ENCODE results near the gene ARHGEF25.
"Not testable (repeated sequence)": the region's sequence is repeated elsewhere in the genome, so short reads cannot be mapped to it uniquely, and the experiment has no call there.

Gene ARHGEF25

GRCh38 chr12:57622293-57623245 is 11.3 kb downstream of the ARHGEF25 start:
- no peak for DNase-seq

- no peak for DNase-seq
Measured at GRCh38 chr12:57623385-57623784, 12.2 kb downstream of the ARHGEF25 start.

- DNase-seq = no peak
Measured at GRCh38 chr12:57623811-57624390, 12.7 kb downstream of the ARHGEF25 start.

GRCh38 chr12:57624441-57625220 is 13.4 kb downstream of the ARHGEF25 start:
- DNase-seq = no peak

- no peak for DNase-seq
Measured at GRCh38 chr12:57625261-57626032, 14.2 kb downstream of the ARHGEF25 start.

GRCh38 chr12:57626111-57626920 is 15.1 kb downstream of the ARHGEF25 start:
- DNase-seq = no peak

- DNase-seq = no peak
Measured at GRCh38 chr12:57626921-57627445, 15.7 kb downstream of the ARHGEF25 start.

- DNase-seq = no peak
Measured at GRCh38 chr12:57627501-57628279, 16.5 kb downstream of the ARHGEF25 start.

- no peak for DNase-seq
Measured at GRCh38 chr12:57628280-57629191, 17.3 kb downstream of the ARHGEF25 start.

GRCh38 chr12:57629897-57630471 is 18.7 kb downstream of the ARHGEF25 start:
- no peak for DNase-seq

- DNase-seq = no peak
Measured at GRCh38 chr12:57630891-57631433, 19.7 kb downstream of the ARHGEF25 start.

GRCh38 chr12:57631566-57632072 is 20.4 kb downstream of the ARHGEF25 start:
- no peak for DNase-seq

- DNase-seq = no peak
Measured at GRCh38 chr12:57632073-57632957, 21.1 kb downstream of the ARHGEF25 start.

GRCh38 chr12:57632958-57633840 is 22.0 kb downstream of the ARHGEF25 start, which contains the start of gene B4GALNT1:
Gene B4GALNT1, minus strand, starts transcription at chr12:57633201. Its CDS starts 1,069 bp downstream, at chr12:57632132.
- DNase-seq = peak; percentile 57 to 69

GRCh38 chr12:57636731-57637130 is 25.5 kb downstream of the ARHGEF25 start:
- not testable (repeated sequence) for DNase-seq

GRCh38 chr12:57637364-57637763 is 26.1 kb downstream of the ARHGEF25 start:
- DNase-seq = no peak
